BE2C (cell line): Measurements from ENCODE around the gene MAP7D1.

Experiments
- DNase-seq: peaks from one replicate; pipeline ENCODE4 v3.0.0-alpha.2; 2020
- H3K27me3 ChIP-seq: fragments of 250-450 bp; sonication (Bioruptor Pico); 2 replicates; pipeline ENCODE4 v1.5.1; 2020; ENCODE audit warnings: mild to moderate bottlenecking
- H3K36me3 ChIP-seq: fragments of 250-450 bp; sonication (Bioruptor Pico); 2 replicates; pipeline ENCODE4 v1.5.1; 2020; ENCODE audit warnings: mild to moderate bottlenecking
- H3K4me1 ChIP-seq: fragments of 250-450 bp; sonication (Bioruptor Pico); 2 replicates; pipeline ENCODE4 v1.5.1; 2020
- H3K4me3 ChIP-seq: 2 replicates; pipeline ENCODE4 v1.5.1; 2011; ENCODE audit warnings: low read depth, low read length
- H3K9me3 ChIP-seq: fragments of 250-450 bp; sonication (Bioruptor Pico); 2 replicates; pipeline ENCODE4 v1.5.1; 2020
- CTCF ChIP-seq: IDR thresholded peaks from 2 replicates; pipeline ENCODE4 v1.5.1; 2012; ENCODE audit warnings: mild to moderate bottlenecking, low read depth, low read length

MAP7D1 gene

GRCh38 chr1:36118447-36119204, 37.3 kb upstream of the MAP7D1 start:
- no peak for TF ChIP-seq CTCF
- no peaks in the 10 kb centered on the region for H3K9me3 ChIP-seq
- DNase-seq: no peak
- no peak overlapping the region for H3K4me3 ChIP-seq
- no peaks in the 10 kb centered on the region for H3K4me1 ChIP-seq
- no peaks in the 10 kb centered on the region for H3K27me3 ChIP-seq
- no peaks in the 10 kb centered on the region for H3K36me3 ChIP-seq

- Histone ChIP-seq H3K4me1 (no peaks in the 10 kb centered on the region), H3K9me3 (no peaks in the 10 kb centered on the region), H3K27me3 (no peaks in the 10 kb centered on the region), H3K4me3 (no peak overlapping the region), H3K36me3 (no peaks in the 10 kb centered on the region)
- no peak for DNase-seq
- TF ChIP-seq CTCF: no peak
Measured at GRCh38 chr1:36119456-36119855, 36.5 kb upstream of the MAP7D1 start.

GRCh38 chr1:36122062-36123030, 33.6 kb upstream of the MAP7D1 start:
- H3K27me3 ChIP-seq: no peaks in the 10 kb centered on the region
- DNase-seq: no peak
- no peak for TF ChIP-seq CTCF
- no peaks in the 10 kb centered on the region for H3K4me1 ChIP-seq
- H3K4me3 ChIP-seq: no peak overlapping the region
- no peaks in the 10 kb centered on the region for H3K9me3 ChIP-seq
- no peaks in the 10 kb centered on the region for H3K36me3 ChIP-seq

GRCh38 chr1:36123356-36123755, 32.6 kb upstream of the MAP7D1 start:
- TF ChIP-seq CTCF: no peak
- no peak for DNase-seq
- H3K9me3 ChIP-seq: no peaks in the 10 kb centered on the region
- H3K27me3 ChIP-seq: no peaks in the 10 kb centered on the region
- no peaks in the 10 kb centered on the region for H3K36me3 ChIP-seq
- no peaks in the 10 kb centered on the region for H3K4me1 ChIP-seq
- no peak overlapping the region for H3K4me3 ChIP-seq

- H3K9me3 ChIP-seq: no peaks in the 10 kb centered on the region
- TF ChIP-seq CTCF: no peak
Measured at GRCh38 chr1:36124404-36125128, 31.4 kb upstream of the MAP7D1 start.

More at GRCh38 chr1:36124404-36125128, 31.4 kb upstream of the MAP7D1 start:
- Histone ChIP-seq H3K36me3 (no peaks in the 10 kb centered on the region), H3K4me3 (no peak overlapping the region), H3K27me3 (no peaks in the 10 kb centered on the region), H3K4me1 (no peaks in the 10 kb centered on the region)
- DNase-seq: no peak
